Neural cell (in vitro differentiated cells): ENCODE results near the gene ADGRE2. TPM values are rescaled to one million over a fixed set of nuclear protein-coding genes. Genes with fewer than 3 reads are reported as not detected.
"Not testable (repeated sequence)": the region's sequence is repeated elsewhere in the genome, so short reads cannot be mapped to it uniquely, and the experiment has no call there.

Experiments
- H2AFZ ChIP-seq: fragments of 200-600, 300-800 bp; sonication (generic), shearing (Covaris generic); 2 replicates; pipeline ENCODE4 v1.6.0; 2014; ENCODE audit warnings: low read depth, mild to moderate bottlenecking, antibody characterized with exemption, low read length, moderate library complexity
- H3F3A ChIP-seq: fragments of 200-600 bp; shearing (Covaris generic); 2 replicates; pipeline ENCODE4 v1.6.1; 2016; ENCODE audit warnings: mild to moderate bottlenecking, moderate library complexity, mixed read lengths, antibody characterized with exemption, low read length; ENCODE audit not compliant: insufficient read depth, poor library complexity, severe bottlenecking
- H3K27ac ChIP-seq: fragments of 200-600, 300-800 bp; sonication (generic), shearing (Covaris generic); 2 replicates; pipeline ENCODE4 v1.5.1; 2014; ENCODE audit warnings: mild to moderate bottlenecking, low read length, moderate library complexity
- H3K27me3 ChIP-seq: fragments of 300-800, 200-600 bp; sonication (generic), shearing (Covaris generic); 2 replicates; pipeline ENCODE4 v1.6.0; 2014; ENCODE audit warnings: mild to moderate bottlenecking, low read depth, low read length, moderate library complexity; ENCODE audit not compliant: insufficient read depth
- H3K36me3 ChIP-seq: fragments of 300-800, 200-600 bp; sonication (generic), shearing (Covaris generic); 2 replicates; pipeline ENCODE4 v1.5.1; 2014; ENCODE audit warnings: mild to moderate bottlenecking, antibody characterized with exemption, low read length, moderate library complexity; ENCODE audit not compliant: insufficient read depth
- H3K4me2 ChIP-seq: fragments of 300-800, 200-600 bp; sonication (generic), shearing (Covaris generic); 2 replicates; pipeline ENCODE4 v1.6.0; 2014; ENCODE audit warnings: mild to moderate bottlenecking, low read length
- H3K4me3 ChIP-seq: fragments of 300-800, 200-600 bp; sonication (generic), shearing (Covaris generic); 2 replicates; pipeline ENCODE4 v1.5.1; 2014; ENCODE audit warnings: mild to moderate bottlenecking, low read length, moderate library complexity
- H3K79me2 ChIP-seq: fragments of 200-600 bp; shearing (Covaris generic); replicated peaks from 2 replicates; pipeline ENCODE4 v1.6.0; 2014; ENCODE audit warnings: mild to moderate bottlenecking, low read length, moderate library complexity; ENCODE audit not compliant: insufficient read depth
- H3K9ac ChIP-seq: fragments of 300-800, 200-600 bp; sonication (generic), shearing (Covaris generic); 2 replicates; pipeline ENCODE4 v1.6.1; 2016; ENCODE audit warnings: mild to moderate bottlenecking, low read length, mixed read lengths
- H3K9me2 ChIP-seq: fragments of 200-600 bp; shearing (Covaris generic); 2 replicates; pipeline ENCODE4 v1.6.1; 2016; ENCODE audit warnings: mild to moderate bottlenecking, low read length, mixed read lengths; ENCODE audit not compliant: insufficient read depth
- H3K9me3 ChIP-seq: fragments of 200-600, 300-800 bp; sonication (generic), shearing (Covaris generic); 2 replicates; pipeline ENCODE4 v1.6.1; 2016; ENCODE audit warnings: mild to moderate bottlenecking, mixed run types, low read length, moderate library complexity, mixed read lengths
- H4K20me1 ChIP-seq: fragments of 200-600 bp; shearing (Covaris generic); 2 replicates; pipeline ENCODE4 v1.6.1; 2016; ENCODE audit warnings: mild to moderate bottlenecking, mixed run types; ENCODE audit not compliant: insufficient read depth
- CTCF ChIP-seq: fragments of 450-650 bp; IDR thresholded peaks from 2 replicates; pipeline ENCODE4 v1.5.1; 2014; ENCODE audit warnings: antibody characterized with exemption, mild to moderate bottlenecking, moderate library complexity; ENCODE audit not compliant: poor library complexity, severe bottlenecking
- EP300 ChIP-seq: fragments of 450-650 bp; conservative IDR thresholded peaks from 2 replicates; pipeline ENCODE4 v1.6.1; 2014; ENCODE audit warnings: antibody characterized with exemption, mild to moderate bottlenecking, moderate library complexity; ENCODE audit not compliant: poor library complexity, severe bottlenecking
- EZH2 ChIP-seq: fragments of 200-600, 300-800 bp; shearing (Covaris generic), sonication (generic); IDR thresholded peaks from 2 replicates; pipeline ENCODE4 v1.6.1; 2014; ENCODE audit warnings: antibody characterized with exemption, low read length, borderline replicate concordance, mild to moderate bottlenecking; ENCODE audit not compliant: insufficient read depth, poor library complexity, severe bottlenecking
- MXI1 ChIP-seq: fragments of 450-650 bp; conservative IDR thresholded peaks from 2 replicates; pipeline ENCODE4 v1.6.1; 2014; ENCODE audit warnings: antibody characterized with exemption, mild to moderate bottlenecking; ENCODE audit not compliant: poor library complexity, severe bottlenecking
- POLR2AphosphoS5 ChIP-seq: IDR thresholded peaks from 2 replicates; pipeline ENCODE4 v1.6.1; 2012
- RAD21 ChIP-seq: fragments of 450-650 bp; conservative IDR thresholded peaks from 2 replicates; pipeline ENCODE4 v1.6.1; 2014; ENCODE audit warnings: antibody characterized with exemption, mild to moderate bottlenecking, moderate library complexity
- SMC3 ChIP-seq: fragments of 450-650 bp; conservative IDR thresholded peaks from 2 replicates; pipeline ENCODE4 v1.6.1; 2014; ENCODE audit warnings: antibody characterized with exemption, mild to moderate bottlenecking, moderate library complexity; ENCODE audit not compliant: poor library complexity
- TAF1 ChIP-seq: IDR thresholded peaks from 2 replicates; pipeline ENCODE4 v1.6.1; 2012; ENCODE audit warnings: low read depth
- polyA plus RNA-seq: library from polyadenylated mRNA; depleted of rRNA; stranded (reverse); fragments of >200 nt; gene quantifications from 2 replicates; pipeline ENCODE4 v1.2.3, GENCODE V29; 2014
- TF ChIP-seq, protein P1 (sequence below): IDR thresholded peaks from 2 replicates; pipeline ENCODE4 v1.6.1; 2012; ENCODE audit warnings: borderline replicate concordance

The ADGRE2 gene
- polyA plus RNA-seq, 1 donor from 2014 or later, result not detected

- TF ChIP-seq EP300 (no peak), EZH2 (no peak), TAF1 (no peak), RAD21 (no peak), MXI1 (no peak), POLR2AphosphoS5 (no peak), CTCF (no peak), SMC3 (no peak)
- TF ChIP-seq, protein P1, sequence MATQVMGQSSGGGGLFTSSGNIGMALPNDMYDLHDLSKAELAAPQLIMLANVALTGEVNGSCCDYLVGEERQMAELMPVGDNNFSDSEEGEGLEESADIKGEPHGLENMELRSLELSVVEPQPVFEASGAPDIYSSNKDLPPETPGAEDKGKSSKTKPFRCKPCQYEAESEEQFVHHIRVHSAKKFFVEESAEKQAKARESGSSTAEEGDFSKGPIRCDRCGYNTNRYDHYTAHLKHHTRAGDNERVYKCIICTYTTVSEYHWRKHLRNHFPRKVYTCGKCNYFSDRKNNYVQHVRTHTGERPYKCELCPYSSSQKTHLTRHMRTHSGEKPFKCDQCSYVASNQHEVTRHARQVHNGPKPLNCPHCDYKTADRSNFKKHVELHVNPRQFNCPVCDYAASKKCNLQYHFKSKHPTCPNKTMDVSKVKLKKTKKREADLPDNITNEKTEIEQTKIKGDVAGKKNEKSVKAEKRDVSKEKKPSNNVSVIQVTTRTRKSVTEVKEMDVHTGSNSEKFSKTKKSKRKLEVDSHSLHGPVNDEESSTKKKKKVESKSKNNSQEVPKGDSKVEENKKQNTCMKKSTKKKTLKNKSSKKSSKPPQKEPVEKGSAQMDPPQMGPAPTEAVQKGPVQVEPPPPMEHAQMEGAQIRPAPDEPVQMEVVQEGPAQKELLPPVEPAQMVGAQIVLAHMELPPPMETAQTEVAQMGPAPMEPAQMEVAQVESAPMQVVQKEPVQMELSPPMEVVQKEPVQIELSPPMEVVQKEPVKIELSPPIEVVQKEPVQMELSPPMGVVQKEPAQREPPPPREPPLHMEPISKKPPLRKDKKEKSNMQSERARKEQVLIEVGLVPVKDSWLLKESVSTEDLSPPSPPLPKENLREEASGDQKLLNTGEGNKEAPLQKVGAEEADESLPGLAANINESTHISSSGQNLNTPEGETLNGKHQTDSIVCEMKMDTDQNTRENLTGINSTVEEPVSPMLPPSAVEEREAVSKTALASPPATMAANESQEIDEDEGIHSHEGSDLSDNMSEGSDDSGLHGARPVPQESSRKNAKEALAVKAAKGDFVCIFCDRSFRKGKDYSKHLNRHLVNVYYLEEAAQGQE, result no peak
- no peak overlapping the region for H2AFZ ChIP-seq
- no peaks in the 10 kb centered on the region for H3K36me3 ChIP-seq
Observed at GRCh38 chr19:14782626-14783409, 4.5 kb upstream of the ADGRE2 start.

DNA sequence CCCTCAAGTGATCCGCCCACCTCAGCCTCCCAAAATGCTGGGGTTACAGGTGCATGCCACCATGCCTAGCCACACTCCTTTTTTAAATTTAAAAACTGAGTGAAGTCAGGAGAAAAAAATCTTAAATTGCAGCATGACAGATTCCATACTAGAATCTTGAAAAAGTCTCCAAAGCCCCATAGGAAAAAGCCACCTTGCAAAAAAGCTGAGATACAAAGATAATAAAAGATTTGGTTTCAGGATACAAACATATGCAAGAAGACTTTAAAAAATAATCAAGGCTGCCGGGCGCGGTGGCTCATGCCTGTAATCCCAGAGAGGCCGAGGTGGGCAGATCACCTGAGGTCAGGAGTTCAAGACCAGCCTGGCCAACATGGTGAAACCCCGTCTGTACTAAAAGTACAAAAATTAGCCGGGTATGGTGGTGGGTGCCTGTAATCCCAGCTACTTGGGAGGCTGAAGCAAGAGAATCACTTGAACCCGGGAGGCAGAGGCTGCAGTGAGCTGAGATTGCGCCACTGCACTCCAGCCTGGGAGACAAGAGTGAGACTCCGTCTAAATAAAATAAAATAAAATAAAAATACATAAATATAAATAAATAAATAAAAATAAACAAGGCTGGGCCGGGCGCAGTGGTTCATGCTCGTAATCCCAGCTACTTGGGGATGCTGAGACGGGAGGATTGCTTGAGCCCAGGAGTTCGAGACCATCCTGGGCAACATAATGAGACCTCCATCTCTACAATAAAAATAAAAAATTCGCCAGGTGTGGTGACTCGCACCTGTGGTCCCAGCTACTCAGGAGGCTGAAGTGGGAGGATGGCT lies 3.6 kb upstream of the ADGRE2 start:
- not testable (repeated sequence) for H3K9me3 ChIP-seq, H3K27ac ChIP-seq, H3K4me2 ChIP-seq, H3K36me3 ChIP-seq, H3F3A ChIP-seq, H3K9me2 ChIP-seq, H3K27me3 ChIP-seq, H3K79me2 ChIP-seq, H3K9ac ChIP-seq, H4K20me1 ChIP-seq, H2AFZ ChIP-seq, H3K4me3 ChIP-seq

More at GRCh38 chr19:14782626-14783409, 4.5 kb upstream of the ADGRE2 start:
- H3K4me2 ChIP-seq, result no peak overlapping the region
- H3K27me3 ChIP-seq, result no peaks in the 10 kb centered on the region
- no peaks in the 10 kb centered on the region for H4K20me1 ChIP-seq
- H3K79me2 ChIP-seq, result no peaks in the 10 kb centered on the region
- H3K27ac ChIP-seq, result no peak overlapping the region
- H3F3A ChIP-seq, result no peaks in the 10 kb centered on the region
- no peak overlapping the region for H3K4me3 ChIP-seq
- H3K9me3 ChIP-seq, result no peaks in the 10 kb centered on the region
- no peaks in the 10 kb centered on the region for H3K9me2 ChIP-seq
- H3K9ac ChIP-seq, result no peak overlapping the region

GRCh38 chr19:14780622-14781225 lies 2.4 kb upstream of the ADGRE2 start:
- not testable (repeated sequence) for H3K27ac ChIP-seq, H4K20me1 ChIP-seq, H3K36me3 ChIP-seq, H2AFZ ChIP-seq, H3K9me3 ChIP-seq, H3K4me2 ChIP-seq, H3K4me3 ChIP-seq, H3K79me2 ChIP-seq, H3K9me2 ChIP-seq, H3F3A ChIP-seq, H3K9ac ChIP-seq
- H3K27me3 ChIP-seq, result peaks cover 13% of the 10 kb centered on the region
